ENCODE data around the gene SURF4.

Gene SURF4

DNA sequence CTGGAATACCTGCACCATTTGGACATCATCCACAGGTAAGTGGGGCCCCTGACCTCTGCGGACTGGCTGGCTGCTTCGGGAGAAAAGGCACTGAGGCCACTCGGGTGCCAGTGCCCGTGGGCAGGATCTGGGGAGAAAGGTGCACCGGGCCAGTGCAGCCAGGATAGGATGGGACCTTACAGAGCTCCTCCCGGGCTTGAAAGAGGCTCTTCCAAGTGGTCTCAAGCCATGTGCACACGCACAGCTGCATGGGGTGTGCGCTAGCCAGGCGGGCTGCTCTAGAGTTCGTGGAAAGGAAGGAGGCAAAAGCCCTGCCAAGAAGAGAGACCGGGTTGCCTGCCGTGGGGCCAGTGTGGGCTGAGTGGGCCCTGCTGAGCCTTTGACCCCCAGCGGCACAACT, 13.7 kb upstream of the SURF4 start:
- in situ Hi-C loops (cut with HindIII; ENCODE audit: low sequenced_read_pairs): no loop called here
- H3K4me3 ChIP-seq (ENCODE audit: low read depth, low read length): no peak overlapping the region
- no peak for DNase-seq (ENCODE audit: low read depth, low spot score)
- TF ChIP-seq, protein P1, sequence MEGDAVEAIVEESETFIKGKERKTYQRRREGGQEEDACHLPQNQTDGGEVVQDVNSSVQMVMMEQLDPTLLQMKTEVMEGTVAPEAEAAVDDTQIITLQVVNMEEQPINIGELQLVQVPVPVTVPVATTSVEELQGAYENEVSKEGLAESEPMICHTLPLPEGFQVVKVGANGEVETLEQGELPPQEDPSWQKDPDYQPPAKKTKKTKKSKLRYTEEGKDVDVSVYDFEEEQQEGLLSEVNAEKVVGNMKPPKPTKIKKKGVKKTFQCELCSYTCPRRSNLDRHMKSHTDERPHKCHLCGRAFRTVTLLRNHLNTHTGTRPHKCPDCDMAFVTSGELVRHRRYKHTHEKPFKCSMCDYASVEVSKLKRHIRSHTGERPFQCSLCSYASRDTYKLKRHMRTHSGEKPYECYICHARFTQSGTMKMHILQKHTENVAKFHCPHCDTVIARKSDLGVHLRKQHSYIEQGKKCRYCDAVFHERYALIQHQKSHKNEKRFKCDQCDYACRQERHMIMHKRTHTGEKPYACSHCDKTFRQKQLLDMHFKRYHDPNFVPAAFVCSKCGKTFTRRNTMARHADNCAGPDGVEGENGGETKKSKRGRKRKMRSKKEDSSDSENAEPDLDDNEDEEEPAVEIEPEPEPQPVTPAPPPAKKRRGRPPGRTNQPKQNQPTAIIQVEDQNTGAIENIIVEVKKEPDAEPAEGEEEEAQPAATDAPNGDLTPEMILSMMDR (IDR thresholded peaks at IDR 0.05; ENCODE audit: low read depth, low read length): no peak

DNA sequence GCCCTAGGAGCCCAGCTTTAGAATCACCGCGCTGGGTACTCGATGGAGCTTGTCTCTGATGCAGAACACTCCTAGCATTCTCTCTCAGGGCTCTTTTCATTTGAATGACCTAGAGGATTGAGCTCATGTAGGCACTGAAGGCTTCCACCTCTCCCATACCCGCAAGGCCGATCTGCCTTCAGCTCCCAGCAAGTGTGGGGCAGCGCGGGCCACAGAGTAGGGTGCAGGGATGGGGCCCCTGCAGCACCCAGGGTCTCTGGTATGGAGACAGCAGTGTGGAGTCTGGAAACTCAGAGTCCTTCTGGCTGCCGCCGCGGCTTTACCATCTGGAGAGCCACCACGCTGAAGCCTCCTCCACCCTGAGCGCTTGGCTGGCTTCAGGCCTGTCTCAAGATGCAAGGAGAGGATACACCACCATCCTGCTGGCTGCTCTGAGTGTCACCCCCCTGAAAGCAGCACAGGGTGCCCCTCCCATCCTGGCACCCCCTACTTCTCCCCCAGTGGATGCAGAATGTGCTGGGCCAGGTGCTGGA, 13.2 kb upstream of the SURF4 start:
- DNase-seq (ENCODE audit: low read depth, low spot score): no peak
- TF ChIP-seq, protein P1 (IDR thresholded peaks at IDR 0.05; ENCODE audit: low read depth, low read length): no peak
- no peak overlapping the region for H3K4me3 ChIP-seq (ENCODE audit: low read depth, low read length)
- in situ Hi-C loops (cut with HindIII; ENCODE audit: low sequenced_read_pairs): no loop called here

DNA sequence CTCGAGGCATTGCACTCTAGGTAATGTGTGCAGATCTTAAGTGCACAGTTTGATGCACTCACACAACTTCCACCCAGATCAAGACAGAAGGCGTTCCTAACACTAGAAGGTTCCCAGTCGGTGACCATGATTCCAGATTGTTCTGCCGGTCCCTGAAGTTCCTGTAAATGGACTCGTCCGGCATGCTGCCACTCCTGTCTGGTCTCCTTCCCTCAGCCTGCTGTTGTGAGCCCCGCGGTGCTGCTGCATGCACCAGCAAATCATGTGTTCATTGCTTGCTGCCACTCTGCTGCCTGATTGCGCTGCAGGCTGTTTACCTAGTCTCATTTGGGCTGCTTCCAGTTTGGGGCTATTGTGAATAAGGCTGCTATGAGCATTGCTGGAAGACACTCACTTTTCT, 11.8 kb upstream of the SURF4 start:
- H3K4me3 ChIP-seq (ENCODE audit: low read depth, low read length): no peak overlapping the region
- DNase-seq (ENCODE audit: low read depth, low spot score): no peak
- in situ Hi-C loops (cut with HindIII; ENCODE audit: low sequenced_read_pairs): no loop called here
- TF ChIP-seq, protein P1 (IDR thresholded peaks at IDR 0.05; ENCODE audit: low read depth, low read length): no peak

DNA sequence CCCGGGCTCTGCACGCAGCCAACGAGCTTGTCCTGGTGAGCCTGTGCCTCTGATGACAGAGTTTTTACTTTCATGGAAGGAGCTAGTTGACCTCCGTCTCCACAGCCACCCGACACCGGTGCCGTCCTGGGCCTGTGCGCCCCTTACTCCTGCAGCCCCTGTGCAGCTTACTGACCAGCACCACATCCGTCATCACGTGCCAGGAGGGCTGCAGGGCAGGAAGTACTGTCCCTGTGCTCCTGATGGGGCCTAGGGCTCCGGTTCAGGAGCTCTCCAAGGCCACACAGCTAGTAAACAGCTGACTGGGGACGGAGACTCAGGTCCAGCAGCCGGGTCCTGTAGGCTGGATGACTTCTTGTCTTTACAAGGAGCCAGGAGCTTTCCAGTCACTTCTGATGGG, 10.5 kb upstream of the SURF4 start:
- no peak overlapping the region for H3K4me3 ChIP-seq (ENCODE audit: low read depth, low read length)
- DNase-seq (ENCODE audit: low read depth, low spot score): no peak
- TF ChIP-seq, protein P1 (IDR thresholded peaks at IDR 0.05; ENCODE audit: low read depth, low read length): no peak
- in situ Hi-C loops (cut with HindIII; ENCODE audit: low sequenced_read_pairs): no loop called here

DNA sequence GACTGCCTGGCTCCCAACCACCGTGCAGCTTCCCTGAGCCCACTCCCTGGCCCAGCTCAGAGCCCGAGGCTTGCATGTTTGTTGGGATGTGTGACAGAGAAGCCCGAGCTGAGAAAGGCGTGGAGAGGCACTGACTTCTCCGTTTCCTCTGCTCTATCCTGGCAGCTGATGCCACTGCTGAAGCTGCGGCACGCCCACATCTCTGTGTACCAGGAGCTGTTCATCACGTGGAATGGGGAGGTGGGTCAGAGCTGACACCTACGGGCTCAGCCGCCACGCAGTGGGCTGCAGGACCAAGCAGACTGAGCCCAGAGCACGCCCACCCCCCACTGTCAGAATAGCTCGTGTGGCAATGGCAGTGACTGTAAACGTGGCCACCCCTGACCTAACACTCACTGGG, 9.6 kb upstream of the SURF4 start:
- H3K4me3 ChIP-seq (ENCODE audit: low read depth, low read length): no peak overlapping the region
- in situ Hi-C loops (cut with HindIII; ENCODE audit: low sequenced_read_pairs): no loop called here
- DNase-seq (ENCODE audit: low read depth, low spot score): no peak
- TF ChIP-seq, protein P1 (IDR thresholded peaks at IDR 0.05; ENCODE audit: low read depth, low read length): no peak

DNA sequence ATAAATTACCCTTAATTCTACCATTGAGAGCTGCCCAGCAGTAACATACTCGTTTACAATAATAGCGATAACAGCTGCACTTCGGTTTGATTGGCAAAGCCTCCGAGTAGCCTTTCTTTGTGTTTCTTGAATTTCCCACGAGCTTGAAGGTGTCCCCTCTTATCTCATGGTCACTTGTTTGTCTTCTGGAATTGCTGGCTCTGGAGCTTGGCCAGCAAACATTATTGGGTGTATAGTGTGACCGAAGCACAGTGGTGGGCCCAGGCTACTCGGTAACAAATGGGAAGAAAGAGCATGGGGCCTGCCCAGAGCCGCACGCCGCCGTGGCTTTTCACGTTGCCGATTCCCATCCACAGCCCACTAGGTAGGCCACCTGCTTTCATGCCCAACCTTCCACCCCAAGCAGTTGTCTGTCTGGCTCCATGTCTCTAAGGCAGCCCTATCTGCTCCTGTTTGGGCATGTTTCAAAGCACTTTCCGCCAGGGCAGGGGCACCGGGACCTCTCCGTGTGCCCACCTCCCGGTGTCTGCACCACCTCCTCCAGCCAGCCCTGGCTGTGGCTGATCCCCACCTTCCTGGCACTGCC, 9.0 kb upstream of the SURF4 start:
- in situ Hi-C loops (cut with HindIII; ENCODE audit: low sequenced_read_pairs): no loop called here
- TF ChIP-seq, protein P1 (IDR thresholded peaks at IDR 0.05; ENCODE audit: low read depth, low read length): no peak
- no peak for DNase-seq (ENCODE audit: low read depth, low spot score)
- H3K4me3 ChIP-seq (ENCODE audit: low read depth, low read length): no peak overlapping the region
